CD14-positive monocyte (primary cell): ENCODE results near the gene TLE7. TPM values are rescaled to one million over a fixed set of nuclear protein-coding genes. Genes with fewer than 3 reads are reported as not detected.

Experiments used
- DNase-seq, 3 donors: peaks; one replicate each; pipeline ENCODE4 v3.0.0-alpha.2; 2011 to 2022
- H2AFZ ChIP-seq: 2 replicates; pipeline ENCODE4 v1.6.0; 2012; ENCODE audit warnings: mild to moderate bottlenecking, low read depth, low read length, inconsistent platforms; ENCODE audit not compliant: insufficient read depth, poor library complexity, severe bottlenecking
- H3K27ac ChIP-seq, 2 donors: 1 replicate in 1 of 2; 2 replicates in 1 of 2; pipeline ENCODE4 v1.5.1; 2012 to 2013; ENCODE audit warnings: low read length in 2 of 2, control low read depth in 1 of 2, inconsistent platforms in 1 of 2, low read depth in 1 of 2, mild to moderate bottlenecking in 1 of 2
- H3K27me3 ChIP-seq, 2 donors: one replicate each; pipeline versions ENCODE4 v1.6.0 to v1.6.1; 2011 to 2013; ENCODE audit warnings: low read length in 2 of 2; ENCODE audit not compliant: control insufficient read depth in 2 of 2, insufficient read depth in 2 of 2
- H3K36me3 ChIP-seq, 2 donors: replicated peaks in 1 of 2; 1 replicate in 1 of 2; 2 replicates in 1 of 2; pipeline versions ENCODE4 v1.5.1 to v1.6.1; 2012 to 2013; ENCODE audit warnings: low read length in 2 of 2, control low read depth in 1 of 2, inconsistent platforms in 1 of 2, mild to moderate bottlenecking in 1 of 2; ENCODE audit not compliant: insufficient read depth in 2 of 2, control insufficient read depth in 1 of 2
- H3K4me1 ChIP-seq, 2 donors: 1 replicate in 1 of 2; 2 replicates in 1 of 2; pipeline versions ENCODE4 v1.5.1 to v1.6.1; 2012 to 2013; ENCODE audit warnings: low read length in 2 of 2, control low read depth in 1 of 2, inconsistent platforms in 1 of 2, mild to moderate bottlenecking in 1 of 2, moderate library complexity in 1 of 2; ENCODE audit not compliant: insufficient read depth in 2 of 2, control insufficient read depth in 1 of 2
- H3K4me2 ChIP-seq: replicated peaks from 2 replicates; pipeline ENCODE3; 2012; ENCODE audit warnings: low read length, moderate library complexity, mild to moderate bottlenecking; ENCODE audit not compliant: poor library complexity, severe bottlenecking; ENCODE audit errors: extremely low read depth
- H3K4me3 ChIP-seq, 3 experiments: fragments of 200-600 bp in 1 of 3; sonication (generic) in 1 of 3; replicated peaks in 1 of 3; 1 replicate in 2 of 3; 2 replicates in 1 of 3; pipeline ENCODE4 v1.5.1; 2011 to 2013; ENCODE audit warnings: low read length in 3 of 3, mild to moderate bottlenecking in 3 of 3, control low read depth in 2 of 3, low read depth in 2 of 3, inconsistent platforms in 1 of 3, moderate library complexity in 1 of 3
- H3K79me2 ChIP-seq: 2 replicates; pipeline ENCODE4 v1.6.0; 2012; ENCODE audit warnings: mild to moderate bottlenecking, control low read depth, inconsistent platforms, low read length, moderate library complexity; ENCODE audit not compliant: insufficient read depth
- H3K9ac ChIP-seq: 2 replicates; pipeline ENCODE4 v1.6.0; 2017; ENCODE audit warnings: low read length, mild to moderate bottlenecking; ENCODE audit not compliant: insufficient read depth, poor library complexity, severe bottlenecking
- H3K9me3 ChIP-seq, 2 donors: replicated peaks in 1 of 2; 1 replicate in 1 of 2; 2 replicates in 1 of 2; pipeline versions ENCODE4 v1.5.1 to v1.6.1; 2012 to 2013; ENCODE audit warnings: low read length in 2 of 2, control low read depth in 1 of 2; ENCODE audit not compliant: control insufficient read depth in 1 of 2, insufficient read depth in 1 of 2
- H4K20me1 ChIP-seq: 2 replicates; pipeline ENCODE4 v1.6.0; 2012; ENCODE audit warnings: mild to moderate bottlenecking, low read length, control low read depth, moderate library complexity; ENCODE audit not compliant: insufficient read depth
- H3K27ac Mint-ChIP-seq, 7 donors: one replicate each; pipeline ENCODE4 v1.8.0; 2020; ENCODE audit warnings: mild to moderate bottlenecking in 7 of 7, mixed read lengths in 7 of 7, moderate library complexity in 6 of 7, inconsistent platforms in 2 of 7
- H3K27me3 Mint-ChIP-seq, 3 donors: one replicate each; pipeline ENCODE4 v1.8.0; 2021 to 2022; ENCODE audit warnings: low read depth in 3 of 3, mild to moderate bottlenecking in 3 of 3, mixed read lengths in 3 of 3, moderate library complexity in 3 of 3, inconsistent platforms in 1 of 3
- H3K36me3 Mint-ChIP-seq, 2 donors: one replicate each; pipeline ENCODE4 v1.8.0; 2020; ENCODE audit warnings: mixed read lengths in 2 of 2, inconsistent platforms in 1 of 2, mild to moderate bottlenecking in 1 of 2
- H3K4me1 Mint-ChIP-seq: one replicate; pipeline ENCODE4 v1.8.0; 2020; ENCODE audit warnings: mild to moderate bottlenecking, mixed read lengths
- H3K4me3 Mint-ChIP-seq, 2 donors: one replicate each; pipeline ENCODE4 v1.8.0; 2020; ENCODE audit warnings: mild to moderate bottlenecking in 2 of 2, mixed read lengths in 2 of 2, moderate library complexity in 1 of 2
- H3K9me3 Mint-ChIP-seq, 7 donors: one replicate each; pipeline ENCODE4 v1.8.0; 2020 to 2022; ENCODE audit warnings: mixed read lengths in 7 of 7, mild to moderate bottlenecking in 6 of 7, moderate library complexity in 6 of 7, inconsistent platforms in 2 of 7
- WGBS: methylation state at CpG from one replicate; pipeline ENCODE4 v1.1.5; 2013; ENCODE audit warnings: missing lambda C conversion rate; ENCODE audit not compliant: insufficient coverage; 5-methylcytosine and 5-hydroxymethylcytosine counted together
- intact Hi-C, 2 donors: fragments of 100-400 bp; cut with micrococcal nuclease; formaldehyde crosslinking; loops; one replicate each; pipeline versions ENCODE4 v1.15.0 to v1.15.1; 2023
- polyA plus RNA-seq, 3 donors: library from polyadenylated mRNA; depleted of rRNA in 1 of 3; unstranded in 2 of 3; stranded (reverse) in 1 of 3; fragments of 300-500 nt in 2 of 3; fragments of >200 nt in 1 of 3; fragmentation: Illumina TruSeq in 2 of 3; gene quantifications; 1 replicate in 2 of 3; 2 replicates in 1 of 3; pipeline ENCODE4 v1.2.3, GENCODE V29; 2012 to 2021
- TF ChIP-seq, protein P1 (sequence below): fragments of 200-600 bp; IDR thresholded peaks from one replicate; pipeline ENCODE4 v1.8.0; 2022; ENCODE audit warnings: antibody characterized with exemption, mild to moderate bottlenecking

TLE7 gene
- polyA plus RNA-seq, 3 donors: not detected

- Histone ChIP-seq H3K9me3 (no peaks in the 10 kb centered on the region), H3K79me2 (no peaks in the 10 kb centered on the region), H3K27me3 (peaks cover 8 to 12% of the 10 kb centered on the region in 2 donors), H3K36me3 (no peaks in the 10 kb centered on the region), H3K4me2 (no peak overlapping the region), H3K27ac (no peak overlapping the region), H3K9ac (no peak overlapping the region), H3K4me1 (no peaks in the 10 kb centered on the region), H3K4me3 (no peak overlapping the region), H2AFZ (no peak overlapping the region), H4K20me1 (no peaks in the 10 kb centered on the region)
- H3K4me1 Mint-ChIP-seq: no peaks in the 10 kb centered on the region
- TF ChIP-seq, protein P1, sequence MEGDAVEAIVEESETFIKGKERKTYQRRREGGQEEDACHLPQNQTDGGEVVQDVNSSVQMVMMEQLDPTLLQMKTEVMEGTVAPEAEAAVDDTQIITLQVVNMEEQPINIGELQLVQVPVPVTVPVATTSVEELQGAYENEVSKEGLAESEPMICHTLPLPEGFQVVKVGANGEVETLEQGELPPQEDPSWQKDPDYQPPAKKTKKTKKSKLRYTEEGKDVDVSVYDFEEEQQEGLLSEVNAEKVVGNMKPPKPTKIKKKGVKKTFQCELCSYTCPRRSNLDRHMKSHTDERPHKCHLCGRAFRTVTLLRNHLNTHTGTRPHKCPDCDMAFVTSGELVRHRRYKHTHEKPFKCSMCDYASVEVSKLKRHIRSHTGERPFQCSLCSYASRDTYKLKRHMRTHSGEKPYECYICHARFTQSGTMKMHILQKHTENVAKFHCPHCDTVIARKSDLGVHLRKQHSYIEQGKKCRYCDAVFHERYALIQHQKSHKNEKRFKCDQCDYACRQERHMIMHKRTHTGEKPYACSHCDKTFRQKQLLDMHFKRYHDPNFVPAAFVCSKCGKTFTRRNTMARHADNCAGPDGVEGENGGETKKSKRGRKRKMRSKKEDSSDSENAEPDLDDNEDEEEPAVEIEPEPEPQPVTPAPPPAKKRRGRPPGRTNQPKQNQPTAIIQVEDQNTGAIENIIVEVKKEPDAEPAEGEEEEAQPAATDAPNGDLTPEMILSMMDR: no peak
- no peak for DNase-seq
- peaks cover 0 to 17% (median 6%) of the 10 kb centered on the region in 7 donors for H3K9me3 Mint-ChIP-seq
- 98% methylated on average over 6 of the region's 14 CpGs for whole genome bisulfite sequencing
- no peak overlapping the region for H3K27ac Mint-ChIP-seq
- H3K36me3 Mint-ChIP-seq: no peaks in the 10 kb centered on the region
- intact Hi-C loops: no loop called here
- no peak overlapping the region for H3K4me3 Mint-ChIP-seq
- peaks cover 16 to 23% (median 18%) of the 10 kb centered on the region in 3 donors for H3K27me3 Mint-ChIP-seq
These were observed 10.7 kb downstream of the TLE7 start for GRCh38 chr16:71431176-71431575.

GRCh38 chr16:71430744-71431143, 11.1 kb downstream of the TLE7 start:
- H3K27ac Mint-ChIP-seq: no peak overlapping the region
- Histone ChIP-seq H3K4me2 (no peak overlapping the region), H3K9ac (no peak overlapping the region), H3K36me3 (no peaks in the 10 kb centered on the region), H3K4me3 (no peak overlapping the region), H4K20me1 (no peaks in the 10 kb centered on the region), H3K4me1 (no peaks in the 10 kb centered on the region), H3K27me3 (peaks cover 11 to 16% of the 10 kb centered on the region in 2 donors), H3K79me2 (no peaks in the 10 kb centered on the region), H3K27ac (no peak overlapping the region), H3K9me3 (no peaks in the 10 kb centered on the region), H2AFZ (no peak overlapping the region)
- WGBS: 94% methylated on average over 2 of the region's 6 CpGs
- intact Hi-C loops: no loop called here
- H3K4me3 Mint-ChIP-seq: no peak overlapping the region
- peaks cover 0 to 17% (median 6%) of the 10 kb centered on the region in 7 donors for H3K9me3 Mint-ChIP-seq
- TF ChIP-seq, protein P1: no peak
- no peak for DNase-seq
- no peaks in the 10 kb centered on the region for H3K36me3 Mint-ChIP-seq
- peaks cover 20 to 27% (median 22%) of the 10 kb centered on the region in 3 donors for H3K27me3 Mint-ChIP-seq
- H3K4me1 Mint-ChIP-seq: no peaks in the 10 kb centered on the region
